NT2/D1 (cell line): ENCODE data around the gene SLC2A8.

ENCODE experiments used
- DNase-seq: peaks from one replicate; pipeline ENCODE4 v3.0.0-alpha.2; 2011; ENCODE audit warnings: low read depth, low spot score
- H3K27me3 ChIP-seq: 2 replicates; pipeline ENCODE4 v1.6.0; 2011; ENCODE audit warnings: mild to moderate bottlenecking; ENCODE audit not compliant: insufficient read length, insufficient read depth
- H3K36me3 ChIP-seq: 2 replicates; pipeline ENCODE4 v1.6.1; 2011; ENCODE audit warnings: mild to moderate bottlenecking, low read length, mixed read lengths; ENCODE audit not compliant: insufficient read depth, insufficient read length
- H3K4me1 ChIP-seq: 2 replicates; pipeline ENCODE4 v1.5.1; 2011; ENCODE audit not compliant: insufficient read depth, insufficient read length
- H3K4me3 ChIP-seq: 2 replicates; pipeline ENCODE4 v1.5.1; 2011; ENCODE audit warnings: low read depth; ENCODE audit not compliant: insufficient read length
- H3K9ac ChIP-seq: 2 replicates; pipeline ENCODE4 v1.6.0; 2011; ENCODE audit warnings: low read depth; ENCODE audit not compliant: insufficient read length
- H3K9me3 ChIP-seq: 2 replicates; pipeline ENCODE4 v1.5.1; 2011; ENCODE audit warnings: mild to moderate bottlenecking, low read length; ENCODE audit not compliant: insufficient read depth
- SUZ12 ChIP-seq: IDR thresholded peaks from 2 replicates; pipeline ENCODE4 v1.6.1; 2011; ENCODE audit not compliant: insufficient read length, insufficient read depth; ENCODE audit errors: extremely low read depth
- YY1 ChIP-seq: IDR thresholded peaks from 2 replicates; pipeline ENCODE4 v1.6.1; 2011; ENCODE audit not compliant: insufficient read length, insufficient read depth
- ZNF274 ChIP-seq: IDR thresholded peaks from 2 replicates; pipeline ENCODE4 v1.6.1; 2011; ENCODE audit warnings: mild to moderate bottlenecking, low read depth, low read length

Gene SLC2A8

DNA sequence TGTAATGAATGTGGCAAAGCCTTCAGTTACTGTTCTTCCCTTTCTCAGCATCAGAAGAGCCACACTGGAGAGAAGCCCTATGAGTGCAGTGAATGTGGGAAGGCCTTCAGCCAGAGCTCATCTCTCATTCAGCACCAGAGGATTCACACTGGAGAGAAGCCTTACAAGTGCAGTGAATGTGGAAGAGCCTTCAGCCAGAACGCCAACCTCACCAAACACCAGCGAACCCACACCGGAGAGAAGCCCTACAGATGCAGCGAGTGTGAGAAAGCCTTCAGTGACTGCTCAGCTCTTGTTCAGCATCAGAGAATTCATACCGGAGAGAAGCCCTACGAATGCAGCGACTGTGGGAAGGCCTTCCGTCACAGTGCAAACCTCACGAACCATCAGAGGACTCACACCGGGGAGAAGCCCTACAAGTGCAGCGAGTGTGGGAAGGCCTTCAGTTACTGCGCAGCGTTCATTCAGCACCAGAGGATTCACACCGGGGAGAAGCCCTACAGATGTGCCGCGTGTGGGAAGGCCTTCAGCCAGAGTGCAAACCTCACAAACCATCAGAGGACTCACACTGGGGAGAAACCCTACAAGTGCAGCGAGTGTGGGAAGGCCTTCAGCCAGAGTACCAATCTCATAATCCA is 47.4 kb downstream of the SLC2A8 start:
- peak; percentile 93 for TF ChIP-seq ZNF274
- no peak for TF ChIP-seq YY1
- TF ChIP-seq SUZ12 = no peak
- peaks cover 4% of the 10 kb centered on the region for H3K4me1 ChIP-seq
- H3K9ac ChIP-seq = no peak overlapping the region
- DNase-seq = no peak
- H3K36me3 ChIP-seq = peaks cover 87% of the 10 kb centered on the region
- peaks cover 21% of the 10 kb centered on the region for H3K9me3 ChIP-seq
- H3K27me3 ChIP-seq = no peaks in the 10 kb centered on the region
- H3K4me3 ChIP-seq = no peak overlapping the region

DNA sequence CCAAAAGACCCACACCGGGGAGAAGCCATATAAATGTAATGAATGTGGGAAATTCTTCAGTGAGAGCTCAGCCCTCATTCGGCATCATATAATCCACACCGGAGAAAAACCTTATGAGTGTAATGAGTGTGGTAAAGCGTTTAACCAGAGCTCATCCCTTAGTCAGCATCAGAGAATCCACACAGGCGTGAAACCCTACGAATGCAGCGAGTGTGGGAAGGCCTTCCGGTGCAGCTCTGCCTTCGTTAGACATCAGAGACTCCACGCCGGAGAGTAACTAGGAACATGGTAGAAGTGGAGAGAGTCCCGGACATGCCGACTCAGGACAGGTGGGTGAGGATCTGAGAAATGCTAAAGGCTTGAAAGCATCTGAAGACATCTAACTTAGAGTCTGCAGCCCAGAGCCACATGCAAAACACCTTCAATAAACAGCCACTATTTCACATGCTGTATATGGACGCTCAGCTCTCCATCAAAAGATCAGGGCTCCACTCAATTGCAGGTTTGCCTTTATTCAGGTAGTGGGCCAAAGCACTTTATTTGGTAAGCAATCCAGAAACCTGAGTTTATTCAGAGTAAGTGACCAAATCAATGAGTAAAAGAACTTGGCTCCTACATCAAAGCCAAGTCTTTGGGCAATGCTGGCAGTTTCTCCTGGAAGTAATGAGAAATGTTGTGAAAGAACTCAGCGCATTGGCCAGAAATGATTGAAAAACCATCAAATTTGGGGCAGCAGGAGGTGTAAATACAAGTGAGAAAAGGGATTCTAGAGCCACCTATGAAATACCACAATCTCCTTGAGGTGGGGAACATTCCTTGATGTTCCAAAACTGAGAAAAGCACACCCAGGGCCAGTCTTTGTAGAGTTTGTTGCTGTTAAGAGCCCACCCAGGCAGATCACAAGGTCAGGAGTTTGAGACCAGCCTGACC is 48.2 kb downstream of the SLC2A8 start:
- H3K36me3 ChIP-seq = peaks cover 90% of the 10 kb centered on the region
- H3K4me3 ChIP-seq = no peak overlapping the region
- H3K9me3 ChIP-seq = peaks cover 21% of the 10 kb centered on the region
- no peak for DNase-seq
- H3K4me1 ChIP-seq = peaks cover 4% of the 10 kb centered on the region
- TF ChIP-seq ZNF274 (peak; percentile 59; the same call in 1 of the 2 replicates), SUZ12 (no peak)
- no peak overlapping the region for H3K9ac ChIP-seq
- no peaks in the 10 kb centered on the region for H3K27me3 ChIP-seq

DNA sequence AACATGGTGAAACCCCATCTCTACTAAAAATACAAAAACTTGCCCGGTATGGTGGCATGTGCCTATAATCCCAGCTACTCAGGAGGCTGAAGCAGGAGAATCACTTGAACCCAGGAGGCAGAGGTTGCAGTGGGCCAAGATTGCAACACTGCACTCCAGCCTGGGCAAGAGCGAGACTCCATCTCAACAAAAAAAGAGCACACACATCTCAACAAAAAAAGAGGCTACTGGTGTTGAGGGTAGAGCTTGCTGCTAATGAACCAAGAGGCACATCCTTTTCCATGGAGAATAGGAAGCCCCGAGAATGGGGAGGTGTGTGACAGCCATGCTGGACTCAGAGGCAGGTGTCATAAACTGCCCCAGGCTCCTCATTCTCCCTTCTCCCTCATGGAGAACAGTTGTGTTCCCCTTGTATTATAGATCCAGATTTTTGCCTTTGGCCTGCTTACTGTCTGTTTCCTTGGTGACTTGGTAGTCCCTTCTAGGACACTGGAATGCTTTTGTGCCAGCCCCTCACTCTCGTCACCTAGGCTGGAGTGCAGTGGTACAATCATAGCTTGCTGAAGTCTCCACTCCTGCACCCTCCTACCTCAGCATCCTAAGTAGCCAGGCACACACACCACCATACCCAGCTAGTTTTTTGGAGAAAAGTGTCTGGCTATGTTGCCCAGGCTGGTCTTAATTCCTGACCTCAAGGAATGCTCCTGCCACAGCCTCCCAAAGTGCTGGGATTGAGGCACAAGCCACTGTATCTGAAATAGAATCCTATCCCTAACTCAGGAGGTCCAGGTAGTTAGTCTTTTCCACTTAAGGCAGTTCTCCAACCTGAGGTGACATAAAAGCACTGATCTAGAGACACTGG is 49.1 kb downstream of the SLC2A8 start:
- peaks cover 90% of the 10 kb centered on the region for H3K36me3 ChIP-seq
- no peak overlapping the region for H3K4me3 ChIP-seq
- H3K9me3 ChIP-seq = peaks cover 21% of the 10 kb centered on the region
- H3K9ac ChIP-seq = no peak overlapping the region
- H3K4me1 ChIP-seq = peaks cover 4% of the 10 kb centered on the region
- H3K27me3 ChIP-seq = no peaks in the 10 kb centered on the region
- DNase-seq = no peak
- TF ChIP-seq ZNF274 (no peak), SUZ12 (no peak), YY1 (no peak)

DNA sequence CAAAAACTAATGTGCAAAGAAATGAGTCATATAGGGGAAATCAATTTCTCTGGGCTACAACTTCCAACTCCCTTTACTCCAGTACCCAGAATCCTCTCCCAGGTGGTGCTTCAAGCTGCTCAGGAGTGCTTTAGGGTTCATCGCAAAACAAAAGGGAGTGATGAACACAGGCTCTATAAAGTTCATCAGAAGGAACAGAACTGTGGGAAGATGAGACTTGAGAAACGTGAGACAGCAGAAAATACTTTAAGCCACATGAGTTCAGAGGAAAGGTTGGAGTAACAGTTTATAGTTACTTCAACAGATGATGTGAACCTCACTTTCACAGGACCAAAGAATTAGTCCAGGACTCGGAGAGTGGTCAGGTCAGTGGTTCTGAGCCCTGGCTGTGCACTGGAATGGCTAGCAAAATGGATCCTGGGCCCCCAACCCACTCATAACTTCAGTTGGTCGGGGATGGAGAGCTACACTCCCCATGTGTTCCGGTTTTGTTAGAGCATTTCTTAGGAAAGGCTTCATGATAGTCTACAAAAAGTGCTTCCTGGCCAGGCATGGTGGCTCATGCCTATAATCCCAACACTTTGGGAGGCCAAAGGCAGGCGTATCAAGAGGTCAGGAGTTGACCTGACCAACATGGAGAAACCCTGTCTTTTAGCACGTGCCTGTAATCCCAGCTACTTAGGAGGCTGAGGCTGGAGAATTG is 49.9 kb downstream of the SLC2A8 start:
- H3K9me3 ChIP-seq = peaks cover 21% of the 10 kb centered on the region
- H3K27me3 ChIP-seq = no peaks in the 10 kb centered on the region
- no peak overlapping the region for H3K9ac ChIP-seq
- DNase-seq = no peak
- H3K36me3 ChIP-seq = peaks cover 86% of the 10 kb centered on the region
- TF ChIP-seq YY1 (no peak), ZNF274 (no peak), SUZ12 (no peak)
- no peak overlapping the region for H3K4me3 ChIP-seq
- H3K4me1 ChIP-seq = peaks cover 4% of the 10 kb centered on the region

DNA sequence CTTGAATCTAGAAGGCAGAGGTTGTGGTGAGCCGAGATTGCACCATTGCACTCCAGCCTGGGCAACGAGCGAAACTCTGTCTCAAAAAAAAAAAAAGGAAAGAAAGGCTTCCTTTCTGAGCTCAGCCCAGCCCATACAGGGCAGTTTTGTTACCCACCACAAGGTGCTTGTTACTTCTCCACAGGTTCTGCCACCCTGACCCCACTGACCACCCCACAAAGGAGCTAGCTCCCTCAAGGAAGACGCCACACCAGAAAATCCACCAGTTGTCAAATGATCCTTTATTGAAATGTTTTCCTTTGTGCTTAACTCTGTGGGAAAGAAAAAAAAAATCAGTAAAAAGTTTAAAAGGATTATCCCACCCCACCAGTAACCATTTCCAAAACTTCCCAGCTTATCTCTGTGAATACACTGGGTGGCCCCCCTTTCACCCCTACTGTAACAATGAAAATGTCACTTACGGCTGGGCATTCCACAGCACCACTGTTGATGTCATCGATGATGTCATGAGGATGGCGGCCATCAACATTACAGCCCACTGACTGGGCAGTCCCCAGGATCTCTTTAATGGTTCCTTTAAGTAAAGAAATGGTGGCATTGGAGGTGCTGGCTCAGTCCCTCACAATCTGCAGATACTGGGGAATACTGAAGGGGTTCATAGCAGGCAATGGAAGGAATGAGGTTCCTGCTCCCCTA is 50.6 kb downstream of the SLC2A8 start:
- no peak for DNase-seq
- Histone ChIP-seq H3K36me3 (peaks cover 82% of the 10 kb centered on the region), H3K4me3 (no peak overlapping the region), H3K27me3 (no peaks in the 10 kb centered on the region), H3K4me1 (peaks cover 5% of the 10 kb centered on the region), H3K9me3 (peaks cover 21% of the 10 kb centered on the region), H3K9ac (no peak overlapping the region)
- TF ChIP-seq YY1 (no peak), SUZ12 (no peak), ZNF274 (no peak)

DNA sequence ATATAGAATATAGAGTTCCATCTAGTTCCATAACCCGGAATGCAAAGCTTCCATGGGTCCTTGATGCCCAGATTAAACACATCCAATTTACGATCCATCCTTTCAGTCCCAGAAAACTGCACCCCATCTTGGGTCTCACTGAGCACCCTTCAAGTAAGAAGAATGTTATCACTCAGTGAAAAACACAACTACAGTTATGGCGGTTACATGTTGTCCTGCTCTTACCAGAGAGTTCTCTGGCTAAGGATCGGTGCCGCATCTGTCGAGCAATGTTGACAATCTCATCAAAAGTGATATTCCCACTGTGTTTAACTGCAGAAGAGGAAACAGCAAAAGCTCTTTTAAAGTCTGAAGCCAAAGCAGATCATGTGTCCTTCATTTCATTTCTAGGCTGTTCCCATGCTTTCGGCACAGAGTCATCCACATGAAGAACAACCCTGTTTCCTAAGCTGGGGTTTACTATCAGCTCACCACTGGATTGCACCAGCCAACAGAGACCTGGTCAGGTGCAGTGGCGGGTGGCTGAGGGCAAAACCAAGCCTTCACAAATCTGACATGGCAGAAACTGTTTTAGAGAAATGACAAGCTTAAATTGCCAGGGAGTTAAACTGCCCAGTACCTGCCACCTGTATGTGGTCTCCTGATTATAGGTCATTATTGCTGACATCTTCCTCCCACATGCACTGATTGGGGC is 51.3 kb downstream of the SLC2A8 start:
- Histone ChIP-seq H3K9ac (peak overlapping the region; percentile 23), H3K4me1 (peaks cover 7% of the 10 kb centered on the region), H3K27me3 (no peaks in the 10 kb centered on the region), H3K36me3 (peaks cover 79% of the 10 kb centered on the region), H3K9me3 (peaks cover 21% of the 10 kb centered on the region), H3K4me3 (no peak overlapping the region)
- TF ChIP-seq YY1 (no peak), SUZ12 (no peak)
- no peak for DNase-seq
